Measurements from ENCODE around the gene NIBAN1. TPM values are rescaled to one million over a fixed set of nuclear protein-coding genes. Genes with fewer than 3 reads are reported as not detected.
"Not testable (repeated sequence)": the region's sequence is repeated elsewhere in the genome, so short reads cannot be mapped to it uniquely, and the experiment has no call there.

NIBAN1 gene
- total RNA-seq, 1 donor from 2014 or later, result 74.6 TPM

- H3K9me3 ChIP-seq, result no peaks in the 10 kb centered on the region
- H3K36me3 ChIP-seq, result no peaks in the 10 kb centered on the region
- intact Hi-C loops (cut with DNase I), result no loop called here
- H3K27me3 ChIP-seq, result no peaks in the 10 kb centered on the region
- no peak for DNase-seq (ENCODE audit: low spot score in 2 of 2)
- TF ChIP-seq CTCF (IDR thresholded peaks at IDR 0.05), result no peak
- no peak overlapping the region for H3K4me3 ChIP-seq
- no peaks in the 10 kb centered on the region for H3K4me1 ChIP-seq
- no peak overlapping the region for H3K27ac ChIP-seq
Measured at GRCh38 chr1:185014941-185015340, 40.6 kb upstream of the NIBAN1 start.

DNA sequence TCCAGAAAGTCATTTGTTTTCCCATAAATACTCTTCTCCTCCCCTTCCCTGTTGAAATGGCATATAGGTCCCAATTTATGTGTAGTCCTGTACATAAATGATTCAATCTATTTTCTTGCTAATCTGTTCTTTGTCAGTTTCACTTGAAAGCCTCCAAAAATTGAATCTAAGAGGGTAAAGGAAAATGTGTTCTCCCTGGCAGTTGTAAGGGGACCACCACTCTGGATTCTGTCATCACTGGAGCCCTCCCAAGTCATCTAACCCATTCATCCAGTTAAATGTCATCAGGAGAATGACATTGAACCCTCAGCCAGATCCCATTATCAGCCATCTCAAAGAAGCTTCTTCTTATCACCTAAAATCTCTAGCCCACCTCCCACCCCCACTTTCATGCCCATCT, 36.1 kb upstream of the NIBAN1 start:
- Histone ChIP-seq H3K4me3 (no peak overlapping the region), H3K9me3 (no peaks in the 10 kb centered on the region), H3K36me3 (no peaks in the 10 kb centered on the region), H3K27ac (no peak overlapping the region), H3K4me1 (no peaks in the 10 kb centered on the region), H3K27me3 (no peaks in the 10 kb centered on the region)
- TF ChIP-seq CTCF (IDR thresholded peaks at IDR 0.05), result no peak
- intact Hi-C loops (cut with DNase I), result no loop called here
- DNase-seq (ENCODE audit: low spot score in 2 of 2), result no peak

- Histone ChIP-seq H3K4me1 (no peaks in the 10 kb centered on the region), H3K36me3 (no peaks in the 10 kb centered on the region), H3K27me3 (no peaks in the 10 kb centered on the region), H3K9me3 (no peaks in the 10 kb centered on the region), H3K4me3 (no peak overlapping the region), H3K27ac (no peak overlapping the region)
- TF ChIP-seq CTCF (IDR thresholded peaks at IDR 0.05), result no peak
- intact Hi-C loops (cut with DNase I), result no loop called here
- no peak for DNase-seq (ENCODE audit: low spot score in 2 of 2)
Measured at GRCh38 chr1:185008838-185009237, 34.5 kb upstream of the NIBAN1 start.

DNA sequence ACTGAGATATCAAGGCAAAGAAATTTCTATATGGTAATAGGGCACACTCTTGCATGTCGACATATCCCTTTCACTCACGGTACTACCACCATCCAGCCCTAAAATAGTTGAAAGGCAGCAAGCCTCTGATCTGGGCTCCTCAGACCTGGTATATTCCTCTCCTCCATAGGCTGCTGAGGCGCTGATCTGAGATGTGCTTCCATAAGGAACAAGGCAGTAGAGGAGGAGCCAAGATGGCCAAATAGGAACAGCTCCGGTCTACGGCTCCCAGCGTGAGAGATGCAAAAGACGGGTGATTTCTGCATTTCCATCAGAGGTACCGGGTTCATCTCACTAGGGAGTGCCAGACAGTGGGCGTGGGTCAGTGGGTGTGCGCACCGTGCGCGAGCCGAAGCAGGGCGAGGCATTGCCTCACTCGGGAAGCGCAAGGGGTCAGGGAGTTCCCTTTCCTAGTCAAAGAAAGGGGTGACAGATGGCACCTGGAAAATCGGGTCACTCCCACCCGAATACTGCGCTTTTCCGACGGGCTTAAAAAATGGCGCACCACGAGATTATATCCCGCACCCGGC, 27.1 kb upstream of the NIBAN1 start:
- H3K36me3 ChIP-seq; H3K4me1 ChIP-seq; H3K9me3 ChIP-seq; intact Hi-C loops (cut with DNase I); H3K27ac ChIP-seq; DNase-seq (ENCODE audit: low spot score in 2 of 2); H3K27me3 ChIP-seq; H3K4me3 ChIP-seq: not testable (repeated sequence)

DNA sequence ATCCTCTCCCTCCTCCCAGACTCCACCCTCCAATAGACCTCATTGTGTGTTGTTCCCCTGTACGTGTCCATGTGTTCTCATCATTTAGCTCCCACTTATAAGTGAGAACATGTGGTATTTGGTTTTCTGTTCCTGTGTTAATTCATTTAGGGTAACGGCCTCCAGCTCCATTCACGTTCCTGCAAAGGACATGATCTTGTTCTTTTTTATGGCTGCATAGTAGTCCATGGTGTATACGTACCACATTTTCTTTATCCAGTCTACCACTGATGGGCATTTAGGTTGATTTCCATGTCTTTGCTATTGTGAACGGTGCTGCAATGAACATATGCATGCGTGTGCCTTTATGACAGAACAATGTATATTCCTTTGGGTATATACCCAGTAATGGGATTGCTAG, 25.7 kb upstream of the NIBAN1 start:
- H3K36me3 ChIP-seq; intact Hi-C loops (cut with DNase I); H3K4me3 ChIP-seq; H3K27me3 ChIP-seq; DNase-seq (ENCODE audit: low spot score in 2 of 2); H3K27ac ChIP-seq; H3K9me3 ChIP-seq; H3K4me1 ChIP-seq: not testable (repeated sequence)

DNA sequence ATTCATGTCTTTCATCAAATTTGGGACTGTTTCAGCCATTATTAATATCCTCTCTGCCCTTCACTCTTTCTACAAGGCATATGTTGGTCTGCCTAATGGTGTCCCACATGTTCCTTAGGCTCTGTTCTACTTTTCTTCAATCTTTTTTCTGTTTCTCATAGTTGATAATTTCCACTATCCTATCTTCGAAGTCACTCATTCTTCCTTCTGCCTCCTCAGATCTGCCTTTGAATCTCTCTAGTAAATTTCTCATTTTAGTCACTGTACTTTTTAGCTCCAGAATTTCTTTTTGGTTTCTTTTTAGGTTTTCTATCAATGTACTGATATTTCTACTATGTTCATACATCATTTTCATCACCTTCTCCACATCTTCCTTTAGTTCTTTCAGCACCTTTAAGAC, 20.0 kb upstream of the NIBAN1 start:
- no peaks in the 10 kb centered on the region for H3K4me1 ChIP-seq
- DNase-seq (ENCODE audit: low spot score in 2 of 2), result no peak
- H3K36me3 ChIP-seq, result no peaks in the 10 kb centered on the region
- H3K27me3 ChIP-seq, result no peaks in the 10 kb centered on the region
- H3K9me3 ChIP-seq, result peaks cover 0 to 5% of the 10 kb centered on the region in 2 donors
- intact Hi-C loops (cut with DNase I), result no loop called here
- TF ChIP-seq CTCF (IDR thresholded peaks at IDR 0.05), result no peak
- H3K4me3 ChIP-seq, result no peak overlapping the region
- H3K27ac ChIP-seq, result no peak overlapping the region

DNA sequence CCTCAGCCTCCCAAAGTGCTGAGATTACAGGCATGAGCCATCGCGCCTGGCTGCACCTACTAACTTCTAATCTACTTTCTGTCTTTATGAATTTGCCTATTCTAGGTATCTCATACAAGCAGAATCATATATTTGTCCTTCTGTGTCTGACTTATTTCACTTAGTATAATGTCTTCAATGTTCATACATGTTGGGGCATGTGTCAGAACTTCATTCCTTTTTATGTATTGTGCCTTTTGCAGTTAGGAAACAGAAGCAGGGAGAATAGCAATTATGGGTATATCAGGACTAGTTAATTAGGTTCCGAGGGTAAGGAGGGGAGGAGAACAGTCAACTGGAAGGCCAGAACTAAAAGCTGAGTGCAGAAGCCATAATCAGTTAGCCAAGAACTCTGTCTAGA, 18.0 kb upstream of the NIBAN1 start:
- Histone ChIP-seq H3K27me3 (no peaks in the 10 kb centered on the region), H3K4me3 (no peak overlapping the region)
- intact Hi-C loops (cut with DNase I), result no loop called here

More for the DNA sequence above, 18.0 kb upstream of the NIBAN1 start:
- no peak for TF ChIP-seq CTCF (IDR thresholded peaks at IDR 0.05)
- no peak for DNase-seq (ENCODE audit: low spot score in 2 of 2)
- Histone ChIP-seq H3K4me1 (no peaks in the 10 kb centered on the region), H3K36me3 (no peaks in the 10 kb centered on the region), H3K27ac (no peak overlapping the region), H3K9me3 (peaks cover 0 to 5% of the 10 kb centered on the region in 2 donors)

Data from ascending aorta (tissue), 2 donors.